RPMI8226 (cell line): ENCODE results near the gene MST1R.
A peak's percentile ranks its signal among the peaks of the same experiment; 100 is the strongest.

Experiments
- DNase-seq: peaks from one replicate; pipeline ENCODE4 v3.0.0-alpha.2; 2015

Gene MST1R

DNA sequence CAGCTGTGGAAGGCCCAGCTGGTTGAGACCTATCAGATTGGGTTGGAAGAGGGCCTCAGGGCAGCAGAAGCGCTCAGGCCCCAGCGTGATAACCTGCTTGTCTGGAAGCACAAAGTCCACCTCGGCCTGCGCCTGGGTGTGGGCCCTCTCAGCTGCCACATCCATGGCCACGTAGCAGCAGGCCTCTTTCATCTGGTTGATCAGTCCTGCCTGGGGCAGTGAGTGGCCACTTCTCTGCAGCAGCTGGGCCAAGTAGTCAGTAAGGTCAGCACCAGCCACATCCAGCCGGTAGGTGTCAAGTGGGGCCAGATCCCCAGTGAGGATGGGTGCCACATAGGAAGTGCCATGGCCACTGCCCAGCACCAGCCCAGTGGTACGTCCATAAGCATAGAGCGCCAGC, 30.1 kb downstream of the MST1R start:
- DNase-seq: no peak

DNA sequence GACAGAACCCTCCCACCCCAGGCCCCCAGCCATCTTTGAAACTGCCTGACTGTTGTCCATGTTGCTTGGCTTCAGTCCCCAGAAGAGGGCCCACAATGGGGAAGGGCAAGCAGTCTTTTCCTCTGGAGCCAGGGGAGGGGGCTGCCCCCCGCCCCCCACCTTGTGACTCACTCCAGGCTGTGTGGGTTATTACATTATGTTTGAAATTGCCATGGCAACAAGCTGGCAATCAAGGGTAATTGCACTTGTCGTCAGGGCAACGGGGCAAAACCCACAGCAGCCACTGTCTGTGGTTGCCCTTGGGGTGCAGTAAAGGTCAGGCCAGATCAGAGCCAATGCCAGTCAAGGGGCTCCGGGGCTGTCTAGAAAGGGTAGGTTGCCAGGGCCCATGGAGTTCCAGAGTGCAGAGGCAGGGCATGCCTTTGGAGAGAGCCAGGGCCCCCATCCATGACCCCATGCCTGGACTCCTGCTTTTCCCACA, 30.8 kb downstream of the MST1R start:
- DNase-seq: peak; percentile 56

DNA sequence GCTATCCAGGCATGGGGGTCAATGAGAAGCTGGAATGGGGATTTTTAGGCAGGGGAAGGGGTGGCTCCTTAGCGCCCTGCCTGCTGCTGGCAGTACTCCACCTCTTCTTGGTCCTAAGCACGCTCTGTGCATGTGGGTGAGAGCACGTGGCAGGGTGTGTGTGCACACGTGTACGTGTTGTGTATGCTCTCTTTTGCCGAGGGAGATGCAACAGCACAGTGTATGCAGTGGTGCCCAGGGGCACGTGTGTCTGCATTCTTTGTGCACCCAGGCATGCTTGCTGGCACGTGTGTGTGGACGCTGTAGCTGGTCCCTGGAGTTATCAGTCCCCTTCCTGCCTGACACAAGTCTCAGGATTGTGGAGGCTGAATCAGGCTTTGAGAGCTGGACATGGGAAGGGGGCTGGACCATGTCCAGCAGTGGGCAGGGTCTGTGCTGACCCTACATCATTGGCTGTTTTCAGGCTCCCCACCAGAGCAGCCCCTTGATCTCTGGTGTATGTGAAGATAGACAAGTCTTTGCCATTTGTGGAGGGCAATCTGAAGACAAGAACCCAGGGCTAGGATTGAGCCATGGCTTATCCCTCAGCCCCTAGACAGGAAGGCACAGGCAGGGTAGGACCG, 32.0 kb downstream of the MST1R start:
- no peak for DNase-seq

DNA sequence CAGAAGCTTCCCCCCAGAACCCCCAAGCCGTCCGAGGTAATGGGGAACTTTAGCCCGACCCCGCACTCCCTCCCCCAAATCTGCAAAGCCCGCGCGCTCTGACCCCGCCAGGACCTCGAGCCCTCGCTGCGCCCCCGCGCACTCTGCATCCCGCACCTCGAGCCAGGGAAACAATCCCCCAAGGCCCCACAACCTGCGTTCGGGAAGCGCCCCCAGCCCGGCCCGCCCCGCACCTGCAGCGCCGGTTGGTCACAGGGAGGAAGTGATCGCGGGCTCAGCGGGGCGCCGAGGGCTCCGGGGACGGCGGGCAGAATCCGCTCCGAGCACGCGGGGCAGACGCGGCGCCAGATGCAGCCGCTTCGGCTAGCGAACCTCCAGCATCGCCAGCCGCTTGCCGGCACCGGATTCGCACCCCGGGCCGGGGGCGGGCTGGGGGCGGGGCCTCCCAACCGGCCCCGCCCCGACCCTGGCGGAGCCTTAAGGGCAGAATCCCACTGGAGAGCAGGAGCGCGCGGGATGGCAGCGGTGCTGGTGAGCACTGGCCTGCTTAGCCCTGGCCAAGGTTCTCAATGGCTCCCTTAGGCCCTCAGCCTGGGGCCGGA, 34.0 kb downstream of the MST1R start, which contains the start of gene CAMKV:
CAMKV (minus strand) TSS at position 382 of the 602 bp plus-strand sequence. CDS start 7,518 bp downstream, outside the sequence.
- peak; percentile 51 for DNase-seq

DNA sequence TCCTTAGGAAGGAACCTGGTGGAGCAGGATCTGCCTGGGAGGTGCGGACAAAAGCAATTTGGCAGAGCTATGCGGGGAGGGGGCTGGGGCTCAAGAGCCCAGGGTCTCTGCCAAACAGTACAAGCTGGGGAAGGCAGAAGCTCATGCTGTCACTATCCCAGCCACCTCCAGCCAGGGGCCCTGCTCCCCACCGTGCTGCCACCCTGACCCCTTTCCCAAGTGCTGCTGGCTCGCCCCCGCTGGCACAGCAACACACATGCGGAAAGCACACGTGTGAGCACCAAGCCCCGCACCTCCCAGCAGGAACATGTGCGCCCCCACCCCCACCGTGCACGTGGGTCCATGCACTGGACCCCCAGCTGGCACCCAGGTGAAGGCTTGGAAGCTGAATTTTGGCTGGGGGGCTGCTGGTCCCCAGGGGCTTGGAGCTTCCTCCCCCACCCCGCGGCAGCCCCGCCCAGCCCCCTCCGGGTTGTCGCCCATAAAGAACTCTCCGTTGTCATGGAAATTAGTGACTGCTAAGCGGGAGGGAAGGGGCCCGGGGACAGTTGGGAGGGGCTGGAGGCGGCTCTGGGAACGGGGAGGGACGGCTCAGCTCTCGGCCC, 34.7 kb downstream of the MST1R start:
- DNase-seq: no peak

DNA sequence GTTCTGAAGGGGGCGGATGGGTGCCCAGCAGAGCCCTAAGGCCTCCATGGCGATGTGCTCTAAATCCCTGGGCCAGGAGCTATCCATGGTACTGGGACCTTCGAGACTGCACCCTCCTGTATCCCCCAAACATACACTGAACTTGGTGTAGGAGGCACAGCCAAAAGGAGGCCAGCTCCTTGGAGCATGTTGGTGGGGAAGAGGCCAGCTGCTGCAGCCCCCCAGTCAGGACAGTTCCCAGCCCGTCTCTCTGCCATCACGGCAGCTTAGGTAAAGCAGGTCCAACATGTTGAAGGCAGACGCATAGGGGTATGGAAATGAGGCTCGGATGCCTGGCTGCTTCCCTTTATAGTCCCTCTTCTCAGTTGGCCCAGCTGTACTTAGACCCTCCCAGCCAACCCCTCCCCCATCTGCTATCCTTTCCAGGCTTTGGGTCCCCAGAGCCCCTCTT, 35.8 kb downstream of the MST1R start:
- DNase-seq: peak; percentile 49

DNA sequence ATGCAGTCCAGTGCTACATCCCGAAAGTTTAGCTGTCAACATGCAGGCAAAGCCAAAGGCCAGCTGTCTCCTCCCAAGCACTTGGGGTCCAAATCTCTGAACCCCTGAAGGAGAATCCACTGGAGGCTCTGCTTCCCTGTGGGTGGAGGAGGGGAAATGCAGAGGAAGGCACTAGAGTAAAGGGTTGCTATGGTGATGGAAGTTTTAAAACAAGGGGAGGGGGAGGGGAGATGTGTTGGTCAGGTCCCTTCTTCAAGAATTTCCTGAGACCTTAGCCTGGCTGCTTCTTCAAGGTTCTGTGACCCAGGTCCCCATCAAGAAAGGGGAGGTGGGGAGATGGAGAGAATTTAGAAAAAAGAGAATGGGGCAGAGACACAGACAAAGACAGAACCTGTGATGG, 36.3 kb downstream of the MST1R start:
- DNase-seq: no peak

DNA sequence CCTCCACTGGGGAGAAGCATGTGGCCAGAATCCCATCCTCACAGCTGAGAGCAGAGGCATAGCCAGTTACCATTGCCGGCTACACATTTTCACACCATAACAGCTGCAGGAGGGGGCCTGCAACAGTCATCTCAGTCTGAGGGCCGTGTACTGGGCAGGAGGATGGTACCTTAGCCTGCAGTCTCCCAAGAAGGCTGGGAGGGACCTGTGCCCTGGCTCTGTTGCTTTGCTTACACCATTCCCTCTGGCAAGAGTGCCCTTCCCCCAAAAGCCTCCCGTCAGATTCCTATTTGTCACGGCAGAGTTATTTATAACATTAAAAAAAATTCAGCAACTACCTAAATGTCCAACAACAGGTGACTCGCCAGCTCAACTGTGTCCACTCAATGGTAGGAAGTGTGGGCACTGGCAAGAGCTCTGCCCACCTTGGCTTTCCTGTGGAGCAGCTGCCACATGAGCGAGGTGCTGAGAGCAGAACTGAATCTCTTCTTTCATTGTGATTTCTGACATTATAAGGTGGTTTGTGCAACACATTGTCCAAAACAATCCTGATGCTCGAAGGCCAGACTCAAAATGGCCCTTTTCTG, 38.4 kb downstream of the MST1R start:
- no peak for DNase-seq

DNA sequence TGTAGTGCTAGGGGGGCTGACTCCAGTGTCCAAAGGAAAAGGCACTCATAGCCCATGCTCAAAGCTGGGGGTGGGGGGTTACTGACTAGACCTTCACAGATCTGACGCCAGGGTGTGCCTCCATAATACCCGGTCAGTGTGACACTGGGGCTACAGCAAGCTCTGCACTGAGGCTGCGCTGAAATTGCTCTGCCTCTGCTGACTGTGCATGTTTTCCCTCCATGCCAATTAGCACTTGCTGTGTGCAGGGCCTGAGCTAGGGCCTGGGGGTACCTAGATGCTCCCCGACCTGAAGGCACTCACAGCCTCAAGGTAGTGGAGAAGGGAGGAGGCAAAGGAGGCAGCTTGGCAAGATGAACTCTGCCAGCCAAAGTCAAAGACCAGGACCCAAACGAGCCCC, 39.2 kb downstream of the MST1R start:
- DNase-seq: no peak

DNA sequence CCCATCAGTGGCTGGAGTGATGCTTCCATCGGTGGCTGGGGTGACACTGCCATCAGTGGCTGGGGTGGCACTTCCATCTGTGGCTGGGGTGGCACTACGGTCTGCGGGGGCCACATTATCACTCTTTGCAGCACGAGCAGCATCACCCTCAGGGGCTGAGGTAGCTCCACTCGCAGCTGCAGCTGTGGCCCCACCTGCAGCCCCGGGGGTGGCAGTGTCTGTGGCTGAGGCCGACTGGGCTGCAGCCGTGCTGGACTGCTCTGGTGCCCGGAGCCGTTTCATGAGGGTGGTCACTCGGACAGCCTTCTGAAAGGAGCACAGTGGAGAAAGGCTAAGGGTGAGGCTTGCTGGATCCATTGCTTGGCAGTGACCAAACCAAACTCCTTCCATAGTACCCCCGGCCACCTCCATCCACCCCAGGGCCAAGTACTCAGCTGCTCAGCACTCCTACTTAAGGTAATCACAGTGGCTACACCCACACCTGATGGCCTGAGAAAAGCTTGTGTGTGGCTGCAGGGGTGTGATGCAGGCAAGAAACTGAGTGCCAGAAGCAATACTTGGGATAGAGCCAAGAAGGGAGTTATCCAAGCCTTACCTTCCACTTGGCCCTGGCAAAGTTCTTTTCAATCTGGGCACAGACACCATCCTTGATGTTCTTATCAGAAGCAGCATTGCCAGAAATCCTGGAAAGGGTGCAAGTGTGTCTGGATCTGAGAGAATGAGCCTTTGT, 43.9 kb downstream of the MST1R start:
- DNase-seq: no peak

DNA sequence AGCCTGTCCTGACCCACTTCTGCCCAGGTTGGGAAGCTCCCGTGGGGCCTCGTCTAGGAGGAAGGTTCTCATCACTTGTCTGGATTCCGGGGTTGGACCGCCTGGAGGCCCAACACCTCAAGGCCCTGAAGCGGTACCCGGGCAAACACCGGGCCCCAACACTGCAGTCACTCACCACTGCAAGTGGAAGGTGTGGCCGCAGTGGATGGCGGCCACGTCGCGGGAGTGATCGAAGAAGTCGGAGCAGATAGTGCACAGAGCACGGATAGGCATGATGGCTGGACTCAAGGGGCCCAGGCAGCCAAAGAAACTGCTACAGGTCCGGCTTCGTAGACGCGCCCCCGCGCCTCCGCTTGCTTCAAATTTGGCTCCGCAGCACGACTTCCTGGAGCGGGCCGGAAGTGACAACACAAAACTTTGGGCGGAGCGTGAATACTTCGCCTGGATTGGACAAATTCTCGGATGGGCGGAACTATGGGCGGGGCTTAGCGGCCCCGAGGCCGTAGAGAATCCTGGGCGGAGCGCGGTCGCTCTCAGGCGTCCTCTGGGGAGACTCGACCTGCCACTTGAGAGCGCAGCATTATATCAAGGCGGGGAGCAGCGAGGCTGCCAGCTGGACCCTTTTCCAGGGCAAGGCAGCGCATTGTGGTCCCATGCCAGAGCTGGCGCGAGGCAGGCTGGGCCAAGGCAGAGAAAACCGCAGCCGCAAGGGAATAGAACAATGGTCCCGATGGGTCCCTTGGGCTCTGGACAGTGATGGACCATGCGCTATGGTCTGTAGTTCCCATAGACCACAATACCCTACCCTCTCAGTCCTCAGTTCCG, 47.3 kb downstream of the MST1R start, which contains the start of gene TRAIP:
TRAIP (minus strand) TSS at position 384 of the 825 bp plus-strand sequence; CDS start at position 273, 111 bp downstream.
- DNase-seq: peak; percentile 97

DNA sequence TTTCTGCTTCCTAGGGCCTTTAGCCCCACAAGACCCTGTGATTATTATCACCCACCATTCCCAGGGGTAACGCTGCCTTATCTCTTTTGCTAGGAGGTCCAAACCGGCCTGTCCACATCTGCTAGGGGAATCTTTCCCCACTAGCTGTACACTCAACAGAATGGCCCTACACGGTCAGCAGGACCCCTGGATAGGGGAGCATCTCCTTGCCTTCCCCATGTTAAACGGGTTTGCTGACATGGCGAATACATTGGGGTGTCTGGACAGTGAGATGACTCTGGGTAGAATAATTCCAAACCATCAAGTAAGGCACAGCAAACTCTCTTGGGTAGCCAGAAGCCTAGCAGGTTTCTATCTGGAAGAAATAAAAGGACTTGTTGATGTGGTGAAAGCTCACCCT, 48.0 kb downstream of the MST1R start:
- DNase-seq: no peak

DNA sequence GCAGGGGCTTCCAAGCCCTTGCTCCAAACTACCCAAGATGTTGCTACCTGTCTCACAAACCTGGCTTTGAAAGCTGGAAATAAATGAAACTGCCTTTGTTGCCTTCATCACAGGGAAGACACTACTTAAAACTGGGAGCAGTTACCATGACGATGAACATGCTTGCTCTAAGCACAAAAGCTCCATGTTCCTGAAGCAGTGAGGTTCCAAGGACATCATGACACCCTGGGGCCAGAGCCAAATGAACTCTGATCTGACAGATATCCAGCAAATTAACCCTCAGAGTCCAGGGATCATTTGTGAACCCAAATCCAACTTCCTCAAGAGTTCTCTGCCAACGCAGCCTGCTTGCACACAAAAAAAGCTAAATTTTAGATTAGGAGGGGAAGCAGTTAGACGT, 58.0 kb downstream of the MST1R start:
- DNase-seq: no peak

DNA sequence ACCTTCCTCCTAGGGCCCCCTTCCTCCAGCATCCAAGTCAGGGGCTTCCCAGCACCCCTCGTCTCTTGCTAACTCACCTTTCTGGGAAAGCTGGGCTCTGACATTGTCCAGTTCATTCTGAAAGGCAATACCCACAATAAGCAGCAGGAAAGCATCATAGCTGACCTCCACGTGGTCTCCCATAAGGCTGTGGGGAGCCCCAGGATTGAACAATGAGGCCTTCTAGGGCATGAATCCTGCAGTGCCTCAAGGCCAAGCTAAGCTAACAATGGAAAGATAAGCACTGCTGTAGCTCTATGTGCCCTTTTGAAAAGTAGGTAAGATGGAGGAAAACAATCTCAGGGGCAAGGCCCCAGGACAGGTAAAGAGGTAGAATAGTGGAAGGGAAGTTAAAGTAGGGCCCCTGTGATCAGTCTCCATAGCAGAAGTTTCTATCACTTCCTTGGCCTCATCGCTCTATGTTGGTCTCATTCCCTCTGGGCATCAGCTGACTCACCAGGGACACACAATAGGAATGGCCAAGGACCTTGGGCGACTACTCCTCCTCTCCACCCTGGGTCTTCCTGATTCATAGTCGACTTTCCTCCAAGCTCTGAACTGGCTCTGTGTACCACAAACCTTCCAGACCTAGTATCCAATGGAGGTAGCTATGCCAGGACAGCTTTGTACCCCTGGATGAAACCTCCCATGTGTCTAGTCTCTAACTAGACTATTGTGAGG, 59.0 kb downstream of the MST1R start:
- DNase-seq: no peak

DNA sequence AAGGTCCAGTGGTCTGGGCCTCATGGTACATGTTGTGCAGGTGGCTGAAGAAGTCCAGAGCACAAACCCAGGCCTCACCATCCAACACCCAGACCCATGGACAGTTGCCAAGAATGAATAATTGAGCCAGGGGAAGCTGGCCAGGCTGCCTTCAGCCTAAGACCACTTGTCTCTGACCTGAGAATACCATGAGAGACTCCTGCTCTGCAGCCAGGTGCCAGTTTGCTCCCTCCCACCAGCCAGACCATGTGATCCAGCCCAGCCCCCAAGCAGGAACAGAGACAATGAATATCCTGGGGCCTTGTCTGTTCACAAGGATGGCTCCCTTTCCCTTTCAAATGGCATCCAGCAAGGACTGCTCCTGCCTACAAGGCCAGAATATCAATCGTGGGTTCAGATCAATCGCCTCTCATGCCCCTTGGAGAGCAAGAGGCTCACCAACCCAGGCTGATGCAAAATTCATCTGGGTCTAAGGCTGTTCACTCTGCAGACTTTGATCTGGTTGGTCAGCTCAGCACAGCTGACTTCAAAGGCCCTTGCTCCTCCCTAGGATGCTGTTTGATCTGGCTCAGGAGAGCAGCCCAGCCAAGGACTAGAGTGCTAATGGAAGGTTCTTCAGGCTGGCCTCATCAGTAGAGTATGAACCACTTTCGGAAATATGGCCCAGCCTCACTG, 60.7 kb downstream of the MST1R start:
- DNase-seq: no peak

DNA sequence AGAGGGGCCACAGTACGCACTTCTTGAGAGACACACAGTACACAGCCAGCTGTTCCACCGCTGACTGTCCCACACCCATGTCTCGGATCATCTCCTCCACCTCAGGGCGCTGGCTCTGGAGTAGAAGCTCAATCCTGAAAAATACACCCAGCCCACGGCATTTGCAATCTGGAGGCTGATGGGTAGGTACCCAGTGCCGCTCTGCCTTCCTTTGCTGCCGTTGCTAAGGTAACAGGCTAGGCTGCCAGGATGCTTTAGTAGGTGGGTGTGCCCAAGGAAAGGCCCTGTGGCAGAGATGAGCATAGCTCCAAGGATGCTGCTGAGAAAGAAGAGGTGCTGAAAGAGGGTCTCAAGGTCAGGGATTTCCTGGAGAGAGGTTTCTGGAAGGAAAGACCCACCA, 61.9 kb downstream of the MST1R start:
- DNase-seq: no peak

DNA sequence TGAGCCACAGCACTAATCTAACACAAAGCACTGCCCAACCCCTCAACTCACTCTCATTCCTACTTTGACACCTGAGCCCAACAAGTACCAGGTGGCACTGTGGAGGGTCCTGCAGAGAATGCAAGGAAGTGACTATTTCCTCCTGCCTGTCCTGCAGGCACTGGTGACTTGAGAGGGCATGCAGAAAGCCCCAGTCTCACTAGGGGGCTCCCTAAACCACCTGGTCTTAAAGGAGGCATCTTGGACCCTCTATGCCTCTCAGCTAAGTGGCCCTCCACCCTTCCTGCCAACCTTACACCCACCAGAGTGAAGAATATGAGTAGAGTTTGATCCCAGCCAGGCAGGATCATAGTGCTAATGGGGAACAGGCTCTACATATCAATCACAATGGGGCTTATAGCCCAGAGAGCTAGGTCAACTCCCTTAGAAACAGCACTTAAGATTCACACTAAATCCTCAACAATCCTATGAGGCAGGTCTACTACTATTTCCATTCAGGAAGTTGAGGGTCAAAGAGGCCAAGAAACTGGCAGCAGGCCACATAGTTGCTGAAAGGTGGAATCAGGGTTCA, 62.5 kb downstream of the MST1R start:
- DNase-seq: peak; percentile 39

DNA sequence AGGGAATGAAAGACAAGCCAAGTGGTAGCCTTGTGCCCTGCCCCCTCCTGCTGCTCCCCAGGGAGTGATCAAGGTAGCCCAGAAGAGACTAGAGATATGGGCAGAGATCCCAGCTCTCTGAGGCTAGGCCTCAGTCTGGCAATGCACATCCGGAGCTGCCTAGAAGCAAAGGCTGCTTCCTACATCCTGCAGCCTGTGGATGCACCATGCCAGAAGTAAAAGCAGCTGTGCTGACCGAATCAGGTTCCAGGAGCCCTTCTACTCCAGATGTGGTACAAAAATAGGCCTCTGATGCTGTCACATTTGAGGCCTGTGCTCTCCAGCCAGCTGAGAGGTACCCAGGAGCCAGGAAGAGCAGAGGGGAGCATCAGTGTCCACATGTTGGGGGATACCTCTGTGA, 63.3 kb downstream of the MST1R start:
- no peak for DNase-seq

DNA sequence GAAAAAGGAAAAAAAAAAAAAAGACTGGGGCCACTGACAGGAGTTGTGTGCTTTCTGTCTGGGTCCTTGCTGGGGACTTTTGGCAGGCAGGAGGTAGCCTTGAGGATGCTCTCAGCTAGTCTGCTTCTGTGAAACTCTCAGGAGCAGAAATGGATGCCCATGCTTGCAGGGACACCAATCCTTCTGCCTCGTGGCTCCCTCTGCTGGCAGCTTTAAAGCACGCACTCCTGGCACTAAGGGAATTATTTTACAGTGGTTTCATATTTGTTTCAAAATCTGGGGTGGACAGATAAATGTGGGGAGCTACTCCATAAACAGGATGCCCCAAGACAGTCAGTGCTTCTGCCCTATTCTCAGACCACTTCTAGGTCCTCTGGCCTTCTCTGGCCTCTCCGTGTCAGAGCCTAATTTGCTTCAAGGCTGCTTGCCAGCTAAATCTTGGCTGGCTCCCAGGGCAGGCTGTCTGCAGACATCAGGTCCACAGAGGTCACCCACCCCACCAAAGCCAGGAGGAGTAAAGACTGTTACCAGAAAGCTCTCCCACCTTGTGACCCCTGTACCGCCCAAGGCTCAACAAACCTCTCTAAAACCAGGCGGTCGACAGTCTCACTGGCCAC, 64.4 kb downstream of the MST1R start:
- peak; percentile 81 for DNase-seq
